OCI-LY1 (cell line): ENCODE data around the gene BAG3.
A peak's percentile ranks its signal among the peaks of the same experiment; 100 is the strongest.

ENCODE experiments used
- H2AFZ ChIP-seq: fragments of 200-600 bp; sonication (generic), shearing (Covaris generic); 2 replicates; pipeline ENCODE4 v1.6.0; 2014; ENCODE audit warnings: antibody characterized with exemption, mild to moderate bottlenecking, low read length
- H3F3A ChIP-seq: fragments of 200-600 bp; sonication (generic), shearing (Covaris generic); 2 replicates; pipeline ENCODE4 v1.6.0; 2014; ENCODE audit warnings: mild to moderate bottlenecking, antibody characterized with exemption, low read length, moderate library complexity; ENCODE audit not compliant: insufficient read depth
- H3K27ac ChIP-seq: fragments of 200-600 bp; sonication (generic); 2 replicates; pipeline ENCODE4 v1.5.1; 2014; ENCODE audit warnings: low read length, mixed run types, mild to moderate bottlenecking, low read depth; ENCODE audit not compliant: poor library complexity, severe bottlenecking
- H3K27me3 ChIP-seq: fragments of 200-600 bp; sonication (generic); 2 replicates; pipeline ENCODE4 v1.6.0; 2014; ENCODE audit warnings: antibody characterized with exemption, mild to moderate bottlenecking, low read length, moderate library complexity; ENCODE audit not compliant: insufficient read depth
- H3K36me3 ChIP-seq: fragments of 200-600 bp; sonication (generic); 2 replicates; pipeline ENCODE4 v1.6.1; 2014; ENCODE audit warnings: mild to moderate bottlenecking, antibody characterized with exemption, low read length, moderate library complexity, mixed read lengths; ENCODE audit not compliant: insufficient read depth
- H3K4me1 ChIP-seq: fragments of 200-600 bp; sonication (generic); 2 replicates; pipeline ENCODE4 v1.5.1; 2014; ENCODE audit warnings: mild to moderate bottlenecking, low read length, moderate library complexity; ENCODE audit not compliant: insufficient read depth, severe bottlenecking
- H3K4me2 ChIP-seq: fragments of 200-600 bp; sonication (generic), shearing (Covaris generic); 2 replicates; pipeline ENCODE4 v1.6.1; 2014; ENCODE audit warnings: low read length
- H3K4me3 ChIP-seq: fragments of 200-600 bp; sonication (generic); 2 replicates; pipeline ENCODE4 v1.5.1; 2014; ENCODE audit warnings: low read length, low read depth, mild to moderate bottlenecking, mixed read lengths; ENCODE audit not compliant: poor library complexity, severe bottlenecking
- H3K79me2 ChIP-seq: fragments of 200-600 bp; shearing (Covaris generic); 2 replicates; pipeline ENCODE4 v1.6.1; 2016; ENCODE audit warnings: mixed run types, low read length, mixed read lengths; ENCODE audit not compliant: insufficient read depth
- H3K9ac ChIP-seq: fragments of 200-600 bp; sonication (generic), shearing (Covaris generic); 2 replicates; pipeline ENCODE4 v1.6.1; 2014; ENCODE audit warnings: mild to moderate bottlenecking, low read length, mixed read lengths
- H3K9me2 ChIP-seq: fragments of 200-600 bp; sonication (generic), shearing (Covaris generic); 2 replicates; pipeline ENCODE4 v1.6.1; 2014; ENCODE audit warnings: low read depth, mild to moderate bottlenecking, low read length, mixed read lengths
- H3K9me3 ChIP-seq: fragments of 200-600 bp; shearing (Covaris generic); 2 replicates; pipeline ENCODE4 v1.6.1; 2014; ENCODE audit warnings: low read length, mixed read lengths
- H4K20me1 ChIP-seq: fragments of 200-600 bp; sonication (generic), shearing (Covaris generic); 2 replicates; pipeline ENCODE4 v1.6.0; 2016; ENCODE audit warnings: mild to moderate bottlenecking, low read length; ENCODE audit not compliant: insufficient read depth
- EZH2 ChIP-seq: fragments of 200-600 bp; sonication (generic), shearing (Covaris generic); IDR thresholded peaks from 2 replicates; pipeline ENCODE4 v1.8.0; 2017; ENCODE audit warnings: borderline replicate concordance, mixed run types, mild to moderate bottlenecking, antibody characterized with exemption, low read length, moderate library complexity, mixed read lengths
- TF ChIP-seq, protein P1 (sequence below): fragments of 200-600 bp; sonication (generic), shearing (Covaris generic); IDR thresholded peaks from 2 replicates; pipeline ENCODE4 v1.5.1; 2017; ENCODE audit warnings: mild to moderate bottlenecking, antibody characterized with exemption, low read length, moderate library complexity, mixed read lengths

BAG3 gene

DNA sequence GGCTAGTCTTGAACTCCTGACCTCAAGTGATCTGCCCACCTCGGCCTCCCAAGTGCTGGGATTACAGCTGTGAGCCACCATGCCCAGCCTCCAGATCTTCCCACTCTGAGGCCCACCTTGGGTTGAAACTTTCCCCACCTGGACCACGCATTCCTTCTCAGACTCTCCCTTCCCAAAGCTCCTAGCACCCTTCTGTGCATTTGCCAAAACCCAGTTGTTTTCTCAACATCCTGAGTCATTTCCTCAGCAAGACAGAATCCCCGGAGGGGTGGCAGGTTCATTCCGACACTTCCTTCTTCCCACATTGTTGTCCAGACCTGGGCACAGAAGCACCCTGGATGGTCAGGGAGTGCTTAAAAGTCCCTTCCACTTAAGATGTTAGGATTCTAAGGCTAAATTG, 28.9 kb downstream of the BAG3 start:
- Histone ChIP-seq H3F3A (no peaks in the 10 kb centered on the region), H3K36me3 (no peaks in the 10 kb centered on the region), H3K4me1 (no peaks in the 10 kb centered on the region), H4K20me1 (no peaks in the 10 kb centered on the region), H3K27me3 (peaks cover 3% of the 10 kb centered on the region; the same call in 1 of the 2 replicates), H3K4me2 (no peak overlapping the region), H3K27ac (no peak overlapping the region), H3K9me2 (no peaks in the 10 kb centered on the region), H3K4me3 (no peak overlapping the region), H3K9me3 (no peaks in the 10 kb centered on the region), H3K79me2 (no peaks in the 10 kb centered on the region), H2AFZ (no peak overlapping the region), H3K9ac (no peak overlapping the region)
- TF ChIP-seq, protein P1, sequence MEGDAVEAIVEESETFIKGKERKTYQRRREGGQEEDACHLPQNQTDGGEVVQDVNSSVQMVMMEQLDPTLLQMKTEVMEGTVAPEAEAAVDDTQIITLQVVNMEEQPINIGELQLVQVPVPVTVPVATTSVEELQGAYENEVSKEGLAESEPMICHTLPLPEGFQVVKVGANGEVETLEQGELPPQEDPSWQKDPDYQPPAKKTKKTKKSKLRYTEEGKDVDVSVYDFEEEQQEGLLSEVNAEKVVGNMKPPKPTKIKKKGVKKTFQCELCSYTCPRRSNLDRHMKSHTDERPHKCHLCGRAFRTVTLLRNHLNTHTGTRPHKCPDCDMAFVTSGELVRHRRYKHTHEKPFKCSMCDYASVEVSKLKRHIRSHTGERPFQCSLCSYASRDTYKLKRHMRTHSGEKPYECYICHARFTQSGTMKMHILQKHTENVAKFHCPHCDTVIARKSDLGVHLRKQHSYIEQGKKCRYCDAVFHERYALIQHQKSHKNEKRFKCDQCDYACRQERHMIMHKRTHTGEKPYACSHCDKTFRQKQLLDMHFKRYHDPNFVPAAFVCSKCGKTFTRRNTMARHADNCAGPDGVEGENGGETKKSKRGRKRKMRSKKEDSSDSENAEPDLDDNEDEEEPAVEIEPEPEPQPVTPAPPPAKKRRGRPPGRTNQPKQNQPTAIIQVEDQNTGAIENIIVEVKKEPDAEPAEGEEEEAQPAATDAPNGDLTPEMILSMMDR = no peak
- TF ChIP-seq EZH2 = no peak

DNA sequence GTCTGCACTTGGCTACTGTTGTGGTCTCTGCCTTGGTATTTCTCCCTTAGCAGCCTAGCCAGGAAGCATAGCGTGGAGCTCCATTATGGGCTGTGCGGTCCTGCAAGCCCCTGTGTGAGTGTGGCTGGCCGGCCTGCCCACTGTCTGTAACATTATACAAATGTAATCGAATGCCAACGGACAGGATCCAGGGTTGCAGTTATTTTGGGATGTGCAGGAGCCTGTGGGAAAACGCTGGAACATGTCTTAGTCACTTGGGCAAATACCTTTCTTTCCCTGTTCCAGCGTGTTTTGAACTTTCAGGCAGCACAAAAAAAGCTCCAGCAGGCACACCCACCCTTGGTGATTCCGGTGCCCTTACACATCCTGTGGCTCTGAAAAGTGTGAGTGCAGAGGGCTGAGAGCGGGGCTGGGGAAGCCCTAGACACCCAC, 29.5 kb downstream of the BAG3 start:
- Histone ChIP-seq H3K4me3 (no peak overlapping the region), H3F3A (no peaks in the 10 kb centered on the region), H3K27ac (no peak overlapping the region), H3K4me1 (no peaks in the 10 kb centered on the region), H3K9me3 (no peaks in the 10 kb centered on the region), H3K79me2 (no peaks in the 10 kb centered on the region), H3K27me3 (peaks cover 3% of the 10 kb centered on the region; the same call in 1 of the 2 replicates), H3K9me2 (no peaks in the 10 kb centered on the region), H4K20me1 (no peaks in the 10 kb centered on the region), H2AFZ (no peak overlapping the region), H3K4me2 (no peak overlapping the region), H3K9ac (no peak overlapping the region), H3K36me3 (no peaks in the 10 kb centered on the region)
- TF ChIP-seq, protein P1 = no peak
- no peak for TF ChIP-seq EZH2

DNA sequence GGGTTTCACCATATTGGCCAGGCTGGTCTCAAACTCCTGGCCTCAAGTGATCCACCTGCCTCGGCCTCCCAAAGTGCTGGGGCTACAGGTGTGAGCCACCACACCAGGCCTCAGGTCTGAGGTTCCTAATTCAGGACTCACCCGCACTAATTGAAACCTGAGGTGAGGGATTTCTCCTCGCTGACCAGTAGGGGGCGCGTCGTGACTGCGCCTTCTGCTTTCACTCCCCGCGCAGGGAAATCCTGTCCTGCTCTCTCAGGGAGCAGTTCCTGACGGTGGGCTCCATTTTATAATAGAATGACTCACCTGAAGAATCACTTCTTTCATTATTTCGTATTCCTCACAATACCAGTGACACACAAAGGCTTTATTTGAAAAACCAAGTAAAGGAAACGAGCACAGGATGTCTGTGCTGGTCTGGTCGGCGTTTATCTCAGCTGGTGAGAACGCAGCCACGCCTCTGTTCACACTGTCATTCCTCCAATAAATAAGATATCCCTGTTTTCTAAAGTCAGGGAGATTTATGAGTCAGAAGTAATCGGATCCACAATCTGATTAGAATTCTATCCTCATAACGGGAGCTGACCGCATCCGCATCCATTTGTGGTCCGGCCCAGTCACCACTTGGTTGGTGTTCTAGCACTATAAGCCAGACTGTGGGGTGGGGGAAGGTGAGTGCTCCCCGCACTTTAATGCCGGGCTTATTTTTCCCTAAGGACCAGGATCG, 35.4 kb downstream of the BAG3 start:
- H4K20me1 ChIP-seq = no peaks in the 10 kb centered on the region
- no peaks in the 10 kb centered on the region for H3K9me2 ChIP-seq
- TF ChIP-seq, protein P1 = peak; percentile 91
- no peak for TF ChIP-seq EZH2
- peak overlapping the region; percentile 67 for H3K4me2 ChIP-seq
- H3K36me3 ChIP-seq = no peaks in the 10 kb centered on the region
- peaks cover 12% of the 10 kb centered on the region for H3K4me1 ChIP-seq
- H2AFZ ChIP-seq = peak overlapping the region; percentile 63; the same call in 1 of the 2 replicates
- peak overlapping the region; percentile 40 for H3K4me3 ChIP-seq
- no peaks in the 10 kb centered on the region for H3K79me2 ChIP-seq
- H3K27me3 ChIP-seq = no peaks in the 10 kb centered on the region
- peak overlapping the region; percentile 17; the same call in 1 of the 2 replicates for H3K9ac ChIP-seq
- no peaks in the 10 kb centered on the region for H3F3A ChIP-seq
- no peaks in the 10 kb centered on the region for H3K9me3 ChIP-seq
- no peak overlapping the region for H3K27ac ChIP-seq
